Endothelial cell of umbilical vein (primary cell): ENCODE measurements around the gene ARL5C.
A peak's percentile ranks its signal among the peaks of the same experiment; 100 is the strongest.

Experiments
- POLR2A ChIP-seq: IDR thresholded peaks from 2 replicates; pipeline ENCODE4 v1.6.1; 2012; ENCODE audit warnings: low read depth, mild to moderate bottlenecking, control low read depth, low read length
- TF ChIP-seq, protein P1 (sequence below): IDR thresholded peaks from 2 replicates; pipeline ENCODE4 v1.6.1; 2011; ENCODE audit not compliant: insufficient read depth, insufficient read length
- TF ChIP-seq, protein P2 (sequence below), 2 donors: IDR thresholded peaks; 1 replicate in 1 of 2; 2 replicates in 1 of 2; pipeline ENCODE4 v1.5.1; 2011; ENCODE audit warnings: low read length in 2 of 2, mild to moderate bottlenecking in 2 of 2, moderate library complexity in 2 of 2, control low read depth in 1 of 2, inconsistent platforms in 1 of 2, low read depth in 1 of 2; ENCODE audit not compliant: insufficient read depth in 1 of 2; ENCODE audit errors: extremely low read depth in 1 of 2

DNA sequence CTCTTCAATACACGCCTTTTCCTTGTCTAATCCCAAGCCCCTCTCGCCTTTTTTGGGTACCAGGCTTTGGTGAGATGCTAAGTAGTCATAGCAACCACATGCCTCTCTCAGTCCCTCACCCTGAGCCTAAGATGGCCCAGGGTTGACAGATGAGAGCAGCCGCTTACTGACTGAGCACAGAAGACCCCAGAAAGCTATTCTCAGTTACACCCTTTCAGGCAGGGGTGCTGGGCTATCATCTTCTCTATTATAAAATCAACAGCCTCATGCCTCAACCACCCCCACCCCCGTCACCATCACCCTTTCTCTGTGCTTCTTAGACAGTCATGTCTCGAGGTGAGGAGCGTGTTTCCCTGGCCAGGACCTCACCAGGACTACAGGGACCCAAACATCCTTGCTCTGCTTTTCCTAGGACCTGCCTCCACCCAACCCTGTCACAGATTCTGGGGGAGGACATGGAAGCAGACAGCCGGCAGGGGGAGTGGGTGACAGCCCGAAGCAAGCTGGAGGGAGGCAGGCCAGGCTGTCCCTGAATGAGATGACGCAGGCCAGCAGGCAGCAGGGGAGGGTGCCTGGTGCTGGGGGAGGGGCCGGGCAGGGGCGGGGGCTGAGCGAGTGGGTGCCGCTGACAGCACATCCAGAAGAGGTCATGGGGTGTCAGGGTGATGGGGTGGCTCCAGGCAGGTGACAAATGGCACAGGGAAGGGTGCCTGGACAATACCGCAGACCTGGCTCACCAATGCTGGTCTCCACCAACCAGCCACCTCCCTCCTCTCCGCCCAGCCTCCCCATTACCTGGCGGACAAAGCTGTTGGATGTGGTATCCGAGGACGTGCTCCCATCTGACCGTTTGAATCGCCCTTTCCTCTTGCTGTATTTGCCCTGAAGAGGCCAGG lies 28.4 kb upstream of the ARL5C start:
- no peak for TF ChIP-seq POLR2A
- TF ChIP-seq, protein P1, sequence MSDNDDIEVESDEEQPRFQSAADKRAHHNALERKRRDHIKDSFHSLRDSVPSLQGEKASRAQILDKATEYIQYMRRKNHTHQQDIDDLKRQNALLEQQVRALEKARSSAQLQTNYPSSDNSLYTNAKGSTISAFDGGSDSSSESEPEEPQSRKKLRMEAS: no peak
- TF ChIP-seq, protein P2, sequence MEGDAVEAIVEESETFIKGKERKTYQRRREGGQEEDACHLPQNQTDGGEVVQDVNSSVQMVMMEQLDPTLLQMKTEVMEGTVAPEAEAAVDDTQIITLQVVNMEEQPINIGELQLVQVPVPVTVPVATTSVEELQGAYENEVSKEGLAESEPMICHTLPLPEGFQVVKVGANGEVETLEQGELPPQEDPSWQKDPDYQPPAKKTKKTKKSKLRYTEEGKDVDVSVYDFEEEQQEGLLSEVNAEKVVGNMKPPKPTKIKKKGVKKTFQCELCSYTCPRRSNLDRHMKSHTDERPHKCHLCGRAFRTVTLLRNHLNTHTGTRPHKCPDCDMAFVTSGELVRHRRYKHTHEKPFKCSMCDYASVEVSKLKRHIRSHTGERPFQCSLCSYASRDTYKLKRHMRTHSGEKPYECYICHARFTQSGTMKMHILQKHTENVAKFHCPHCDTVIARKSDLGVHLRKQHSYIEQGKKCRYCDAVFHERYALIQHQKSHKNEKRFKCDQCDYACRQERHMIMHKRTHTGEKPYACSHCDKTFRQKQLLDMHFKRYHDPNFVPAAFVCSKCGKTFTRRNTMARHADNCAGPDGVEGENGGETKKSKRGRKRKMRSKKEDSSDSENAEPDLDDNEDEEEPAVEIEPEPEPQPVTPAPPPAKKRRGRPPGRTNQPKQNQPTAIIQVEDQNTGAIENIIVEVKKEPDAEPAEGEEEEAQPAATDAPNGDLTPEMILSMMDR (IDR thresholded peaks at IDR 0.05; ENCODE audit: extremely low read depth in 1 of 2, insufficient read depth in 1 of 2, low read depth in 1 of 2, low read length in 2 of 2): peak in 1 of 2 donors; percentile 32
